ENCODE measurements around the gene STX8. TPM values are rescaled to one million over a fixed set of nuclear protein-coding genes. Genes with fewer than 3 reads are reported as not detected.

The STX8 gene
- total RNA-seq, 4 donors from 2014 or later: 22.0 to 67.3 (median 46.5) TPM

DNA sequence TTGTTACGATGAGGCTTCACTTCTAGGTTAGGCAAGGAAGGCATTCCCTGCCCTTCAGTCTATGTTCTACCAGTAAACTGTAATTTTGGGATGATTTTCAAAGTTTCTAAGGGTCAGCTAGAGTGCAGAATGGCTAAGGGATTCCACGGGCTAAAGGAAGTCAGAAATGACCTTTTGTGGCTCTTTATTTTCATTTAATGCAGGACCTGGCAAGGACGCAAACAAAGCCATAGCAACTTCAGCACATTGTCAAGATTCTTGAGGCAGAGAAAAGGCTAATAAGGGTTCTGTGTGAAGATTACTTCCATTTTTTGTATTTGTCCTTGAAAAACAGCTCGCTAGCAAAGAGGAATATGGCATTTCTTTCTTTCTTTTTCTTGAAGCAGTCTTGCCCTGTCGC, 76.6 kb downstream of the STX8 start:
- DNase-seq: no peak
- Histone ChIP-seq H3K36me3 (no peaks in the 10 kb centered on the region), H3K27ac (no peak overlapping the region), H3K9me3 (no peaks in the 10 kb centered on the region), H3K4me3 (no peak overlapping the region), H3K27me3 (no peaks in the 10 kb centered on the region), H3K4me1 (no peaks in the 10 kb centered on the region)
- intact Hi-C loops (cut with DNase I; ENCODE audit: low total_unique reads): no loop called here
- no peak for TF ChIP-seq POLR2A (IDR thresholded peaks at IDR 0.05)
- TF ChIP-seq, protein P1, sequence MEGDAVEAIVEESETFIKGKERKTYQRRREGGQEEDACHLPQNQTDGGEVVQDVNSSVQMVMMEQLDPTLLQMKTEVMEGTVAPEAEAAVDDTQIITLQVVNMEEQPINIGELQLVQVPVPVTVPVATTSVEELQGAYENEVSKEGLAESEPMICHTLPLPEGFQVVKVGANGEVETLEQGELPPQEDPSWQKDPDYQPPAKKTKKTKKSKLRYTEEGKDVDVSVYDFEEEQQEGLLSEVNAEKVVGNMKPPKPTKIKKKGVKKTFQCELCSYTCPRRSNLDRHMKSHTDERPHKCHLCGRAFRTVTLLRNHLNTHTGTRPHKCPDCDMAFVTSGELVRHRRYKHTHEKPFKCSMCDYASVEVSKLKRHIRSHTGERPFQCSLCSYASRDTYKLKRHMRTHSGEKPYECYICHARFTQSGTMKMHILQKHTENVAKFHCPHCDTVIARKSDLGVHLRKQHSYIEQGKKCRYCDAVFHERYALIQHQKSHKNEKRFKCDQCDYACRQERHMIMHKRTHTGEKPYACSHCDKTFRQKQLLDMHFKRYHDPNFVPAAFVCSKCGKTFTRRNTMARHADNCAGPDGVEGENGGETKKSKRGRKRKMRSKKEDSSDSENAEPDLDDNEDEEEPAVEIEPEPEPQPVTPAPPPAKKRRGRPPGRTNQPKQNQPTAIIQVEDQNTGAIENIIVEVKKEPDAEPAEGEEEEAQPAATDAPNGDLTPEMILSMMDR (IDR thresholded peaks at IDR 0.05): no peak

DNA sequence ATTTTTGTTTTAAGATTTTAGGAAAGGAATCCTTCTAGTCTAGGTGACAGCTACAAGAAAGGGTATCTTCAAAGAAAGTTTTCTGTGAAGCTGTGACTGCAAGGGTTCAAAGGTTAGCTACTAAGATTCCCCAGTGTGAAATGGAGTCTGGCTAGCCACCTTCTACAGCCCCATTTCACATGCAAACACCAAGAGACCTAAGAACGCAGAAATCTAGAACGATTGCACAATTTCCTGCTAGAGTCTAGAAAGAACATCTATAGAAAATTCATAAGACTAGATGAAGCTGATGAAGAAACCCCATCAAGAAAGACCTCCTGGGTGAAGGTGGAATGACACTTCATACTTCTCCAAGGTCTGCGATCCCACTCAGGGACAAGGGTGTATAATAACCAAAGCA, 77.1 kb downstream of the STX8 start:
- TF ChIP-seq POLR2A (IDR thresholded peaks at IDR 0.05): no peak
- TF ChIP-seq, protein P1 (IDR thresholded peaks at IDR 0.05): no peak
- no peaks in the 10 kb centered on the region for H3K27me3 ChIP-seq
- H3K9me3 ChIP-seq: no peaks in the 10 kb centered on the region
- no peak overlapping the region for H3K27ac ChIP-seq
- intact Hi-C loops (cut with DNase I; ENCODE audit: low total_unique reads): no loop called here
- no peak for DNase-seq
- no peaks in the 10 kb centered on the region for H3K4me1 ChIP-seq
- no peak overlapping the region for H3K4me3 ChIP-seq
- H3K36me3 ChIP-seq: no peaks in the 10 kb centered on the region

DNA sequence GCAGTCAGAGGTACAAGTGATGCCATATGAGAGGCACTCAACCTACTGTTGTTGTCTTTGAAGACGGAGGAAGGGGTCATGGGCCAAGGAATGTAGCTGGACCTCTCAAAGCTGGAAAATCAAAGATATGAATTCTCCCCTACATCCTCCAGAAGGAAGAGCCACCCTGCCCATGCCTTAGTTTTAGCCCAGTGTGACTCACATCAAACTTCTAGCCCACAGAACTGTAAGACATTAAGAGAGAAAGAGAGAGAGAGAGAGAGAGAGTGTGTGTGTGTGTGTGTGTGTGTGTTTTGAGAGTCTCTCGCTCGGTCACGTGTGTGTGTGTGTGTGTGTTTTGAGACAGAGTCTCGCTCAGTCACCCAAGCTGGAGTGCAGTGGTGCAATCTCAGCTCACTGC, 87.1 kb downstream of the STX8 start:
- intact Hi-C loops (cut with DNase I; ENCODE audit: low total_unique reads): no loop called here
- Histone ChIP-seq H3K27me3 (no peaks in the 10 kb centered on the region), H3K36me3 (no peaks in the 10 kb centered on the region), H3K4me1 (no peaks in the 10 kb centered on the region), H3K27ac (no peak overlapping the region), H3K9me3 (peaks cover 0 to 6% of the 10 kb centered on the region in 2 donors), H3K4me3 (no peak overlapping the region)
- TF ChIP-seq, protein P1 (IDR thresholded peaks at IDR 0.05): no peak
- no peak for TF ChIP-seq POLR2A (IDR thresholded peaks at IDR 0.05)
- no peak for DNase-seq

DNA sequence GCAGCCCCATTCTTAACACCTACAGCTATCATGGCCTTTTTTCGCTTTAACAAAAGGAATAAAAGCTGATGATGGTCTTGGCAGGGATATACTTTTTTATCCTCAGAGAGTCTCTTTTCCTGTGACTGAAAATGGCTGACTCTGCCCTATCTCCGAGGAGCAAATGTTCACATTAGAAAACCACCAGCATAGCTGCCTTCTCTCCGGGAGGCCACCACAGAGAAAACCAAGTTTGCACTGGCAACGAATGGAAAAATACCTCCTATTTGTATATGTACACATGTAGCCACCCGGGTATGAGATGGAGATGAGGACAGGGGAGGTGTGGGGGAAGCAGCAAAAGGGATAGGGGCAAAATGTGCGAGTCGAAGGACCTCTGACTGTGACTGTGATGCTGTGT, 88.2 kb downstream of the STX8 start:
- Histone ChIP-seq H3K36me3 (no peaks in the 10 kb centered on the region), H3K4me3 (no peak overlapping the region), H3K27me3 (no peaks in the 10 kb centered on the region), H3K4me1 (no peaks in the 10 kb centered on the region), H3K27ac (no peak overlapping the region), H3K9me3 (peaks cover 0 to 5% of the 10 kb centered on the region in 2 donors)
- TF ChIP-seq POLR2A (IDR thresholded peaks at IDR 0.05): no peak
- TF ChIP-seq, protein P1 (IDR thresholded peaks at IDR 0.05): no peak
- intact Hi-C loops (cut with DNase I; ENCODE audit: low total_unique reads): no loop called here
- DNase-seq: no peak

DNA sequence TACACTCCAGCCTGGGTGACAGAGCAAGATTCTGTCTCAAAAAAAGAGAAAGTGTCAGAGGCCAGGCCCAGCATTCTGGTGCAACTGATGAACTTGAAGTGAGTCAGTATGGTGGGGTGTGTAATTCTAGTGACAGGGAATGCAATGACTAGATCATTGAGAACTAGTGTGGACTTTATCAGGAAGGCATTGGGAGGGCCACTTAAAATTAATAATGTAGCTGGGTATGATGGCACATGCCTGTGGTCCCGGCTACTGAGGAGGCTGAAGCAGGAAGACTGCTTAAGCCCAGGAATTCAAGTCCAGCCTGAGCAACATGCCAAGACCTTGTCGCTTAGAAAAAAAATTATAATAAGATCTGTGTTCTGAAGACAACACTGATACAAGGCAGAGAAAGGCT, 90.8 kb downstream of the STX8 start:
- intact Hi-C loops (cut with DNase I; ENCODE audit: low total_unique reads): no loop called here
- TF ChIP-seq, protein P1 (IDR thresholded peaks at IDR 0.05): no peak
- TF ChIP-seq POLR2A (IDR thresholded peaks at IDR 0.05): no peak

More for the DNA sequence above, 90.8 kb downstream of the STX8 start:
- DNase-seq: no peak
- Histone ChIP-seq H3K27me3 (no peaks in the 10 kb centered on the region), H3K4me3 (no peak overlapping the region), H3K27ac (no peak overlapping the region), H3K36me3 (no peaks in the 10 kb centered on the region), H3K4me1 (no peaks in the 10 kb centered on the region), H3K9me3 (no peaks in the 10 kb centered on the region)
